ENCODE results near the gene CNTNAP3B.
"Not testable (repeated sequence)": the region's sequence is repeated elsewhere in the genome, so short reads cannot be mapped to it uniquely, and the experiment has no call there.

CNTNAP3B gene

DNA sequence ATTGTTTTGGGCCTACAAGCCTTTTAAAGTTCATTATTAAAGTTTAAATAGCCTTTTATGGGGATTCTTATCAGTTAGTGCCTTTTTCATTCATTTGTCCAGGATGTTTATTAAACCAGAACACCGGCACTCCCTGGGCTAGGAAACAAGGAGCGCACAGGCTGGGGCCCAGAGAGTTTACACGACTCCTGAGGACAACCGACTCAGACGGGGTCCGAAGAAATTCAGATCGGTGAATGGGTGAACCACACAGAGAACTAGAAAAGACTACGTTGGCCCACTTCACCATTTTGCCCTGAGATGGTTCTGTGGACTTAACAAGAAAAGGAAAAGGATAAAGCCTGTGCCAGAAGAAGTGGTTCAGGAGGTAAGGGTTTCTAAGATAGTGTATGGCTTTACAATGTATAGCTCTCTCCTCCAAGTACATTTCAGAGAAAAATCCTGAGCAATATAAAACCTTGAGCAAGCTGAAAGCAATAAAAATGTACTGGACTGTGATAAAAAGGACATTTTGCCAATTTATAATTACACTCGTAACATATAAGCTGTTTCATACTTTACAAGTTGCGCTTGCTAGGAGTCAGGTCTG is 84.7 kb downstream of the CNTNAP3B start:
- not testable (repeated sequence) for H3K36me3 ChIP-seq; H3K27ac ChIP-seq; H3K4me1 ChIP-seq (ENCODE audit: control insufficient read depth in 1 of 2, insufficient read depth in 1 of 2, low read depth in 1 of 2, low read length in 1 of 2); H3K9me3 ChIP-seq; H3K4me3 ChIP-seq (ENCODE audit: low read depth in 1 of 2, low read length in 1 of 2); H3K27me3 ChIP-seq

DNA sequence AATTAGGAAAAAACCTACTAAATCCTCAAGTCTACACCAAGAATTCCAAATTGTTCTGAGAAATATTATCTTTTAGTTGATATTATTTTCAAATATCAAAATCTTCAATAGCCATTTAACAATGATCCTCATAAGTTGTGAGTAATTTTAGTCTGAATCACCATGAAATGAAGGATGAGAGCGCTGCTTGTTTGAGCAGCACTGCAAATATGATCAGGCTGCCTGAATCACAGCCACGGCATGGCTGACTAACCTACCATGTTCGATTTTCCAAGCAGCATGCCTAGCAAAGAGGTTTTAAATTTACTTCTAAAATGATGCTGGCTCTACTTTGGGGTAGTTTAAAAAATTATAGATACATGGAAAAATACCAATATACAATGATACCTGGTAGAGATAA is 95.7 kb downstream of the CNTNAP3B start:
- H3K4me3 ChIP-seq (ENCODE audit: low read depth in 1 of 2, low read length in 1 of 2); H3K27ac ChIP-seq; H3K27me3 ChIP-seq; H3K36me3 ChIP-seq; H3K9me3 ChIP-seq; H3K4me1 ChIP-seq (ENCODE audit: control insufficient read depth in 1 of 2, insufficient read depth in 1 of 2, low read depth in 1 of 2, low read length in 1 of 2): not testable (repeated sequence)

DNA sequence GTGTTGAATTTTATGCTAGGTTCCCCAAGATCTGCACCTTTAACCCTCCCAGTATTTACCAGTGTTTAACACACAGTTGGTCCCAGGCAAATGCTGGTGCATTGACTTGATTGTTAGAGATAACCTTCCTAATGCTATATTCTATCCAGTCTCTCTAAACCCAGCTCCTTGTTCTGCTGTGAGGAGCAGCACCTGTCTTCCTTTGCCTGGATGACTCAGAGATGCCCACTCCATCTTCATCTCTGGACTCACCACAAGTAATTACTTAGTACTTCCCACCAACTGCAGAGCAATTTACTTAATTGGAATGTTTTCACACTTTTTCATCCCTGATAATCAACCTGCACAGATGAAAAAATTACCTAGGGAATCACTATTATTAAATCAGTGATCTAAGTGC is 108.6 kb downstream of the CNTNAP3B start:
- not testable (repeated sequence) for H3K4me1 ChIP-seq (ENCODE audit: control insufficient read depth in 1 of 2, insufficient read depth in 1 of 2, low read depth in 1 of 2, low read length in 1 of 2); H3K9me3 ChIP-seq; H3K27ac ChIP-seq; H3K4me3 ChIP-seq (ENCODE audit: low read depth in 1 of 2, low read length in 1 of 2); H3K27me3 ChIP-seq; H3K36me3 ChIP-seq

GRCh38 chr9:42018220-42018922 is 110.9 kb downstream of the CNTNAP3B start:
- H3K27me3 ChIP-seq; H3K4me1 ChIP-seq (ENCODE audit: control insufficient read depth in 1 of 2, insufficient read depth in 1 of 2, low read depth in 1 of 2, low read length in 1 of 2); H3K27ac ChIP-seq; H3K4me3 ChIP-seq (ENCODE audit: low read depth in 1 of 2, low read length in 1 of 2); H3K36me3 ChIP-seq; H3K9me3 ChIP-seq: not testable (repeated sequence)

DNA sequence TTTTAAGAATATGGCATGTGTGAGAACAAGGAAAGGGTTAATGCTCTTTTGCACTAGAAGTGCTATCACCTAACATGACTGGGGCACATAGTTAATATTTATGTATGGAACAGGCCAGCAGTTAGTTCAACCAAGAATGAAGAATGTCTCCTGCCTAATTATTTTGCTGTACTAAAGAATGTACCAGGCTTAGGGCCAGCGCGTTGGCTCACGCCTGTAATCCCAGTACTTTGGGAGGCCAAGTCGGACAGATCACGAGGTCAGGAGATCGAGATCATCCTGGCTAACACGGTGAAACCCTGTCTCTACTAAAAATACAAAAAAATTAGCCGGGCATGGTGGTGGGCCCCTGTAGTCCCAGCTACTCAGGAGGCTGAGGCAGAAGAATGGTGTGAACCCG is 114.9 kb downstream of the CNTNAP3B start:
- H3K27me3 ChIP-seq; H3K4me3 ChIP-seq (ENCODE audit: low read depth in 1 of 2, low read length in 1 of 2); H3K36me3 ChIP-seq; H3K27ac ChIP-seq; H3K9me3 ChIP-seq; H3K4me1 ChIP-seq (ENCODE audit: control insufficient read depth in 1 of 2, insufficient read depth in 1 of 2, low read depth in 1 of 2, low read length in 1 of 2): not testable (repeated sequence)

- H3K27ac ChIP-seq; H3K4me3 ChIP-seq (ENCODE audit: low read depth in 1 of 2, low read length in 1 of 2); H3K9me3 ChIP-seq; H3K27me3 ChIP-seq; H3K36me3 ChIP-seq; H3K4me1 ChIP-seq (ENCODE audit: control insufficient read depth in 1 of 2, insufficient read depth in 1 of 2, low read depth in 1 of 2, low read length in 1 of 2): not testable (repeated sequence)
Observed at GRCh38 chr9:41991607-41992006, 137.6 kb downstream of the CNTNAP3B start.

- H3K4me3 ChIP-seq (ENCODE audit: low read depth in 1 of 2, low read length in 1 of 2); H3K27ac ChIP-seq; H3K9me3 ChIP-seq; H3K36me3 ChIP-seq; H3K27me3 ChIP-seq; H3K4me1 ChIP-seq (ENCODE audit: control insufficient read depth in 1 of 2, insufficient read depth in 1 of 2, low read depth in 1 of 2, low read length in 1 of 2): not testable (repeated sequence)
Observed at GRCh38 chr9:41980271-41980670, 149.0 kb downstream of the CNTNAP3B start.

DNA sequence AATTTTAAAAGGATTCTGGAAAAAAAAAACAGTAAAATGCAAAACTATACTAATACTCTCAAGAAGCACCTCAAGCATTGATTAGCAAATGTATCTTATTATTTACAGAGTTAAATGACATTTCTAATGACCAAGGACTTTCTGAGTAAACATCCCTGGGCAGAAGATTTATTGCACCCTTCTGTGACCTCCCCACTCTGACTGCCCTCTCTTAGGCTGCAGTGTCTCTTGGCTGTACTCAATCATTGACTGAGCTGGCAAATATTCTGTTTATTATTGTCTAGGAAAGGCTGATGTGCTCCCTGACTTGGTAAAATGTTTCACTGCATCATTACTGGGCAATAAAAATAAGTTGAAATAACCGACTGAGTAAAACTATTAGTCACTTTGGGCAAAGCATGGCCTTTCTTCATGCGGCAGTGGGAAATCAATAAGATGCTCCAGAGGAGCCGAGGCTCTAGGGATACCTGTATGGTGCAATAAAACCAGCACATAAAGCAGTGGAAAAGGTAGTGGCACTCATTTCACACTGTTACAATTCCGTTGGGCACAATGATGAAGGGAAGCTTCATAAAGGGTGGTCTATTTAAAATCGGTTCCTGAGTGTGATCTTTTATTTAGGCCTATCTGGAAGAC is 151.1 kb downstream of the CNTNAP3B start:
- not testable (repeated sequence) for H3K27me3 ChIP-seq; H3K27ac ChIP-seq; H3K4me3 ChIP-seq (ENCODE audit: low read depth in 1 of 2, low read length in 1 of 2); H3K9me3 ChIP-seq; H3K4me1 ChIP-seq (ENCODE audit: control insufficient read depth in 1 of 2, insufficient read depth in 1 of 2, low read depth in 1 of 2, low read length in 1 of 2); H3K36me3 ChIP-seq

DNA sequence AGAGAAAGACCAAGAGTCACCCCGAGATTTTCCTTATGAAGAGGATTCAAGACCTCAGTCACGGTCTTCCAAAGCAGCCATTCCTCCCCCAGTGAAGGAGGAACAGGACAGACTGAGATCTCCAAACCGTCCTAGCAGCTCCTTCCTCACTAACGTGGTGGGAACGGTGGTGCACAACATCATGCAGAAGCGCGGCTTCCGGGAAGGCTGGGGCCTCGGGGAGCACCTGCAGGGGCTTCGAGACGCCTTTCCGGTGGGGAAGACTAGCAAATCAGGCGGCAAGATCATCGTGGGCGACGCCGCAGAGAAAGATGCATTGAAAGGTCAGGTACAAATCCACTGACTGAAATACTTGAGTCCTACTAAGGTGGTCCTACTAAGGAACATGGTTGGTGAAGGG is 154.3 kb downstream of the CNTNAP3B start:
- not testable (repeated sequence) for H3K9me3 ChIP-seq; H3K4me1 ChIP-seq (ENCODE audit: control insufficient read depth in 1 of 2, insufficient read depth in 1 of 2, low read depth in 1 of 2, low read length in 1 of 2); H3K4me3 ChIP-seq (ENCODE audit: low read depth in 1 of 2, low read length in 1 of 2); H3K36me3 ChIP-seq; H3K27me3 ChIP-seq; H3K27ac ChIP-seq

DNA sequence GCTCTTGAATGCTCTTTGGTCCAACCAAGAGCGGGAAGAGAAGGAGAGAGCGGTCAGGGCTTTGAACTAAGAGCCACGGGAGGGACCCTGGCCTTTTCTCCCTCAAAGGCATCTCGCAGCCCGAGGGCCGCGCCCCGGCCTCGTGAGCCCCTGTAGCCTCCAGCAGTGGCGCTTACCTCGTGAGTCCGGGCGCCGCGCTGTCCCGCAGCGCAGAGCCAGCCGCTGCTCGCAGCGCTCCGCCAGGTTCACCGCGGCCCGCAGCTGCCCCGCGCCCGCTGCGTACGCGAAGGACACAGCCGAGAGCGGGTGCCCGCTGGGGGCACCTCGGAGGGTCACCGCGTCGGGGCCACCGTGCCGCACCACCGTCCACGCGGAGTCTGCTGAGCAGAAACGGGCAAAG is 176.2 kb downstream of the CNTNAP3B start:
- H3K4me1 ChIP-seq (ENCODE audit: control insufficient read depth in 1 of 2, insufficient read depth in 1 of 2, low read depth in 1 of 2, low read length in 1 of 2); H3K36me3 ChIP-seq; H3K4me3 ChIP-seq (ENCODE audit: low read depth in 1 of 2, low read length in 1 of 2); H3K27ac ChIP-seq; H3K9me3 ChIP-seq: not testable (repeated sequence)
- peaks cover 13% of the 10 kb centered on the region for H3K27me3 ChIP-seq

GRCh38 chr9:41941738-41942137 is 187.5 kb downstream of the CNTNAP3B start:
- H3K27ac ChIP-seq; H3K9me3 ChIP-seq; H3K4me1 ChIP-seq (ENCODE audit: control insufficient read depth in 1 of 2, insufficient read depth in 1 of 2, low read depth in 1 of 2, low read length in 1 of 2); H3K36me3 ChIP-seq; H3K27me3 ChIP-seq; H3K4me3 ChIP-seq (ENCODE audit: low read depth in 1 of 2, low read length in 1 of 2): not testable (repeated sequence)

GRCh38 chr9:41938143-41938542 is 191.1 kb downstream of the CNTNAP3B start:
- H3K27me3 ChIP-seq; H3K27ac ChIP-seq; H3K36me3 ChIP-seq; H3K4me3 ChIP-seq (ENCODE audit: low read depth in 1 of 2, low read length in 1 of 2); H3K9me3 ChIP-seq; H3K4me1 ChIP-seq (ENCODE audit: control insufficient read depth in 1 of 2, insufficient read depth in 1 of 2, low read depth in 1 of 2, low read length in 1 of 2): not testable (repeated sequence)

DNA sequence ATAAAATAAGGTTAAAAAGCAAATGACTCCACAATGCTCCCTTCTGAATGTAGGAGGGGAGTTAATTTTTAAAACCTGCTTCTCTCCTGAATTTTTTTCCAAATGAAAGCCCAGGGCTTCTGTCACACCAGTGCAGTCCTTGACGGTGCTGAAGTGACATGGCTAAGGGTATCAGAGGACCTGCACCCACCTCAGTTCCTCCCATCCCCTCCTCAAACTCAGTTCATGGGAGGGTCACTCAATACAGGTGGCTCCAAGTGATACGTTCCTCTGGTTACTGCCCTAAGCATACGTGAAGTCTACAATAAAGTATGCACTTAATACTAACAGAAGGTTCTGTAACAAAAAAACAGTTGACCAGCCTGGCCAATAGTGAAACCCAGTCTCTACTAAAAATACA is 193.5 kb downstream of the CNTNAP3B start:
- H3K4me1 ChIP-seq (ENCODE audit: control insufficient read depth in 1 of 2, insufficient read depth in 1 of 2, low read depth in 1 of 2, low read length in 1 of 2); H3K27ac ChIP-seq; H3K27me3 ChIP-seq; H3K36me3 ChIP-seq; H3K9me3 ChIP-seq; H3K4me3 ChIP-seq (ENCODE audit: low read depth in 1 of 2, low read length in 1 of 2): not testable (repeated sequence)

DNA sequence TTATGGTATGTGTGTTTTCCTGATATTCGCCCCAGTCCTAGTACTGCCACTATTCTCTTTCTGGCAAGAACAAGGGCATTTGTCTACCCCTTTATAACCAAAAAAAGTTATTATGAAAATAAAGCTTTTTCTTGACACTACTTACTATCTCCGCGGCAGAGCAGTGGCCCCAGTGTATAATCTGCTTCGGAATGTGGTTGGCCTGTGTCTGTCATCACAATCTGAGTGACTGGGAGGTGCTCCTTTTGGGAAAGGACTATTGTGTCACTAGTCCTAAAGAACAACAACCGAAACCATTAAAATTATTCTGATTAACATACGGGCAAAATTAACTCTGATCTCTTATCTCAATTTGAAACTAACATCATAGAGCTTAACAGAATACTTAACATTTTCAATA is 200.1 kb downstream of the CNTNAP3B start:
- not testable (repeated sequence) for H3K9me3 ChIP-seq; H3K4me1 ChIP-seq (ENCODE audit: control insufficient read depth in 1 of 2, insufficient read depth in 1 of 2, low read depth in 1 of 2, low read length in 1 of 2); H3K4me3 ChIP-seq (ENCODE audit: low read depth in 1 of 2, low read length in 1 of 2); H3K36me3 ChIP-seq; H3K27me3 ChIP-seq; H3K27ac ChIP-seq

Data from neutrophil (primary cell).